Measurements from ENCODE around the gene OTUD1.

The OTUD1 gene

DNA sequence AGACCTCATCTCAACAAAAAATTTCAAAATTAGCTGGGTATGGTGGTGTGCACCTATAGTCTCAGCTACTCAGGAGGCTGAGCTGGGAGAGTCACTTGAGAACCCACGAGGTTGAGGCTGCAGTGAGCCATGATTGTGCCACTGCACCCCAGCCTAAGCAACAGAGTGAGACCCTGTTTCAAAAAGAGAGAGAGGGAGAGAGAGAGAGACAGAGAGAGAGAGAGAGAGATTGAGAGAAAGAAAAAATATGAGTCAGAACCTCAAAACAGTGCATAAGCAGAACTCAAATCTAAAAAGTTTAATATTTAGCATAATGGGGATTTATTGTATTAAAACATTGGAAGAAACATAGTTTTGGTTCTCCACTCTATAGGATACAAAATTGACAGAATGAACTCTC is 17.5 kb upstream of the OTUD1 start:
- DNase-seq (ENCODE audit: low spot score), result no peak
- no peak for TF ChIP-seq CTCF (IDR thresholded peaks at IDR 0.05; ENCODE audit: extremely low read depth, missing control alignments)

GRCh38 chr10:23422003-23422411 is 16.9 kb upstream of the OTUD1 start:
- no peak for DNase-seq (ENCODE audit: low spot score)
- no peak for TF ChIP-seq CTCF (IDR thresholded peaks at IDR 0.05; ENCODE audit: extremely low read depth, missing control alignments)

DNA sequence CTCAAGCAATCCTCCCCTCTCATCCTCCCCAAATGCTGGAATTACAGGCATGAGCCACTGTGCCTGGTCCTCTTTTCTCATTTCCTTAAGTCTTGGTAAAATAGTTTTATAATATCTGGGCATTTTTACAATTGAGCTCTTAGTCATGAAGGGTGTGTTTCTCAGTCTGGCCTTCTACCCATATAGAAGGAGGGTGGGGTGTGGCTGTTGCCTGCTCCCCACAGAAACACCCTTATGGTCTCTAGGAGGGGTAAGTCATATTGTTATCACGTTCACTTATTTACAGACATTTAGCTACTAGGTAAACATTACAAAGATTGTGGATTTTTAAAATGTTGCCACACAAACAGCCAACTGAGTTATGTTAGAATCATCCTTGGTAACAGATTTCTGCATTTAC is 6.7 kb upstream of the OTUD1 start:
- DNase-seq (ENCODE audit: low spot score), result no peak
- no peak for TF ChIP-seq CTCF (IDR thresholded peaks at IDR 0.05; ENCODE audit: extremely low read depth, missing control alignments)

DNA sequence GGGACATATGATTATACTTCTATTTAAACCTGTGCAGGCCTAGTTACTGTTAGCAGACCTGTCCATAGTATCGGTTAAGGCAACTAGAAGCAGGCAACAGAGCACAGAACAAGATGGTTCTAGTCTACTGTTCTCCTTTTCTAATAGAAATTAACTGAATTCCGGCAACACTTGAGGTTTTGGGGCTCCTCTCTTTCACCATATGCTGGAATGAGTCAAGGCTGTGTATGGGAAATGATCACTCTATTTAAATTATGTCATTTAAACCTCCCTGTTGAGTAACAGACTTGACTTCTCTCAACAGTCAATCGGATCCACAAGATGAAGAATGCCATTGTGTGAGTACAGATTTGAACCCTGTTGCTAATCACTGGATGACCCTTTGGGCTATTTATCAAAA is 6.2 kb upstream of the OTUD1 start:
- TF ChIP-seq CTCF (IDR thresholded peaks at IDR 0.05; ENCODE audit: extremely low read depth, missing control alignments), result no peak
- DNase-seq (ENCODE audit: low spot score), result no peak

DNA sequence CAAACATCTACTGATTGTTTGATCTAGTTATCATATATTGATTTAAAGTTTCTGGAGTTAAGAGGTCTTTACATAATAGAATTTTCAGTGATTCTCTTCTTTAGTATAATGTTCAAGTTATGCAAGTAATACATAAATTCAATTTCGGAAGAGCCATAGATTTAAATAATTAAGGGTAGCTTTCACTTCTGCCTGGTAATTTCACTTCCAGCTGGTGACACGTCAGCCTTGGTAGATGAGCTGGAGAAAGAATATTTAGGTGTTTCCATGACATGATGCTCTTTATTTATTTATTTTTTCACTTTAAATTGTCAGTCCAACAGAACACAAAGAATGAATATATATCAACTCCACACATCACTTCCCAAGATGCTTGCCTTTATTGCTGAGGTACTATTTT is 5.2 kb upstream of the OTUD1 start:
- TF ChIP-seq CTCF (IDR thresholded peaks at IDR 0.05; ENCODE audit: extremely low read depth, missing control alignments), result no peak
- no peak for DNase-seq (ENCODE audit: low spot score)

- no peak for DNase-seq (ENCODE audit: low spot score)
- no peak for TF ChIP-seq CTCF (IDR thresholded peaks at IDR 0.05; ENCODE audit: extremely low read depth, missing control alignments)
Observed at GRCh38 chr10:23435378-23435777, 3.5 kb upstream of the OTUD1 start.

- no peak for TF ChIP-seq CTCF (IDR thresholded peaks at IDR 0.05; ENCODE audit: extremely low read depth, missing control alignments)
- DNase-seq (ENCODE audit: low spot score), result no peak
Observed at GRCh38 chr10:23436983-23437382, 1.9 kb upstream of the OTUD1 start.
